HepG2 (cell line): ENCODE measurements around the gene TSPYL4. TPM values are rescaled to one million over a fixed set of nuclear protein-coding genes. Genes with fewer than 3 reads are reported as not detected.

Source experiments
- CEBPG ChIP-seq: IDR thresholded peaks from 2 replicates; pipeline ENCODE4 v1.6.1; 2016
- ETV6 ChIP-seq: sonication (generic); formaldehyde crosslinking; conservative IDR thresholded peaks from 2 replicates; pipeline ENCODE4 v1.4.0; 2020; ENCODE audit warnings: missing genetic modification reagents
- HMGXB3 ChIP-seq: sonication (generic); formaldehyde crosslinking; IDR thresholded peaks from 2 replicates; pipeline ENCODE4 v1.4.0; 2020; ENCODE audit warnings: missing genetic modification reagents, borderline replicate concordance
- JUN ChIP-seq: sonication (generic); formaldehyde crosslinking; IDR thresholded peaks from 2 replicates; pipeline ENCODE4 v1.4.0; 2020; ENCODE audit warnings: mild to moderate bottlenecking, missing genetic modification reagents
- MIXL1 ChIP-seq: IDR thresholded peaks from 2 replicates; pipeline ENCODE4 v1.6.1; 2016
- MXD3 ChIP-seq: IDR thresholded peaks from 2 replicates; pipeline ENCODE4 v1.6.1; 2016; ENCODE audit warnings: mild to moderate bottlenecking, missing biosample characterization, missing genetic modification reagents
- NFKBIZ ChIP-seq: IDR thresholded peaks from 2 replicates; pipeline ENCODE4 v1.6.1; 2018; ENCODE audit warnings: missing genetic modification reagents, missing compliant biosample characterization
- RAD21 ChIP-seq: fragments of 450-650 bp; formaldehyde crosslinking; IDR thresholded peaks from 2 replicates; pipeline ENCODE4 v1.5.0; 2020; ENCODE audit warnings: mild to moderate bottlenecking
- RBFOX2 ChIP-seq: fragments of 200-400 bp; formaldehyde crosslinking; IDR thresholded peaks from 2 replicates; pipeline ENCODE4 v1.6.1; 2017; ENCODE audit warnings: low read depth, mild to moderate bottlenecking, low read length
- ZBTB39 ChIP-seq: sonication (generic); formaldehyde crosslinking; IDR thresholded peaks from 2 replicates; pipeline ENCODE4 v1.5.0; 2020; ENCODE audit warnings: missing genetic modification reagents
- ZEB1 ChIP-seq: IDR thresholded peaks from 2 replicates; pipeline ENCODE4 v1.6.1; 2012; ENCODE audit warnings: mild to moderate bottlenecking, low read depth, inconsistent platforms; ENCODE audit not compliant: insufficient replicate concordance
- ZHX2 ChIP-seq, 2 experiments: sonication (generic) in 1 of 2; formaldehyde crosslinking in 1 of 2; IDR thresholded peaks; 2 replicates each; pipeline versions ENCODE4 v1.6.1 to v1.9.0; 2014 to 2022; ENCODE audit warnings: antibody characterized with exemption in 1 of 2, borderline replicate concordance in 1 of 2, inconsistent platforms in 1 of 2, low read depth in 1 of 2, missing genetic modification reagents in 1 of 2
- ZNF205 ChIP-seq: IDR thresholded peaks from 2 replicates; pipeline ENCODE4 v1.6.1; 2018; ENCODE audit warnings: missing biosample characterization, missing genetic modification reagents
- ZNF251 ChIP-seq: sonication (generic); formaldehyde crosslinking; IDR thresholded peaks from 2 replicates; pipeline ENCODE4 v1.9.0; 2021; ENCODE audit warnings: mild to moderate bottlenecking, missing genetic modification reagents
- ZNF598 ChIP-seq: sonication (generic); formaldehyde crosslinking; IDR thresholded peaks from 2 replicates; pipeline ENCODE4 v1.5.1; 2020; ENCODE audit warnings: mild to moderate bottlenecking, missing genetic modification reagents, borderline replicate concordance
- polyA plus RNA-seq, 8 experiments: library from polyadenylated mRNA; depleted of rRNA in 3 of 8; stranded (reverse) in 7 of 8; unstranded in 1 of 8; fragments of >200 nt; fragmentation: Illumina TruSeq in 4 of 8; extraction: Trizol in 4 of 8; gene quantifications; 2 replicates each; pipeline versions ENCODE4 v1.2.1 to v1.2.3, GENCODE V29; 2011 to 2016; ENCODE audit warnings: low read depth in 4 of 8, missing spikeins in 1 of 8, mixed read lengths in 1 of 8; ENCODE audit not compliant: insufficient read depth in 1 of 8
- total RNA-seq, 5 experiments: library from RNA; depleted of rRNA; stranded (reverse); fragments of >200 nt; fragmentation: Illumina TruSeq; extraction: Trizol; gene quantifications; 2 replicates each; pipeline ENCODE4 v1.2.3, GENCODE V29; 2016; ENCODE audit warnings: low read depth in 1 of 5

TSPYL4 gene
- total and polyA plus RNA-seq, 2 of the 13 experiments (the other 11 are each of a cell fraction or from before 2014, with no cell fraction given), result 18.0 to 19.7 TPM

GRCh38 chr6:116253505-116254296 is at the start of gene TSPYL4 (continued):
- TF ChIP-seq ZBTB39 (CRISPR knock-in tag) (peak; percentile 63; the same call in 1 of the 2 replicates), MXD3 (CRISPR knock-in tag) (peak; percentile 78; the same call in 1 of the 2 replicates), JUN (CRISPR knock-in tag) (peak; percentile 26; the same call in 1 of the 2 replicates), MIXL1 (peak; percentile 55; the same call in 1 of the 2 replicates), NFKBIZ (CRISPR knock-in tag) (peak; percentile 33; the same call in 1 of the 2 replicates), RBFOX2 (peak; percentile 32), ZEB1 (no peak), ZNF251 (CRISPR knock-in tag) (no peak), ZNF205 (CRISPR knock-in tag) (no peak), HMGXB3 (CRISPR knock-in tag) (peak; percentile 18; the same call in 1 of the 2 replicates), ZHX2 (IDR thresholded peaks at IDR 0.05; ENCODE audit: low read depth) (peak; percentile 74), ZHX2 (CRISPR knock-in tag; IDR thresholded peaks at IDR 0.05; ENCODE audit: borderline replicate concordance) (no peak), CEBPG (CRISPR knock-in tag) (peak; percentile 66), ZNF598 (CRISPR knock-in tag) (peak; percentile 88), RAD21 (CRISPR knock-in tag) (no peak), ETV6 (CRISPR knock-in tag) (peak; percentile 81; the same call in 1 of the 2 replicates)
